Inflammatory macrophage treated with lipopolysaccharide for 1 hour (primary cell): Measurements from ENCODE around the gene DLGAP3.

Source experiments
- DNase-seq, 2 donors: peaks; one replicate each; pipeline ENCODE4 v3.0.0-alpha.2; 2020 to 2022

DLGAP3 gene

DNA sequence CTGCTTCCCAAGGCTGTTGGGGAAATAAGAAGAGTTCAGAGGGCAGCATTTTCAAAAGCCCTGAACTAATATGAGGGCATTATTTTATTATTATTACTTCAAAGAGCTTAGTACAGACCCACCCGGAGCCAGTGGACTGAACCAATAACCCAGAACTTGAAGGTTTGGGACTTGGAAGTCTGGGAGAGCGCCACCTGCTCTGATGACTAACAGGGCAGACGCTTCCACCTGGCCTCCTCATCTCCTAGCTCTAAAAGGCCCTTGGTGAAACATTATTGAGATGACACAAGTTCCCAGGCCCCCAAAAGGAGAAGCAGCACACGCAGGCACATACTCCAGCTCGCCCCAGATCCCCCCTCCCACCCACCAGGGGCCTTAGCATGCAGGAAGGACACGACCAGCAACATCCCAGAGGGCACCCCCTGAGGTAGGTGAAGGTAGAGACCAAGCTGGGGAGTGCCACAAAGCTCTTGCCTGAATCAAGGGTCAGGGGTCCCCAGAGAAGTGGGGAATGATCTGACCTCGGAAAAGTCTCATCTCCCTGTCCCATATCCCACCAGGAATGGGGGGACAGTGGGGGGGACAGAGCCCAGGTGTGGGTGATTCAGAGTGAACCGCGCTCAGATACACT is 1.3 kb downstream of the DLGAP3 start:
- no peak for DNase-seq

- no peak for DNase-seq
Observed at GRCh38 chr1:34927316-34927715, 2.1 kb downstream of the DLGAP3 start.

DNA sequence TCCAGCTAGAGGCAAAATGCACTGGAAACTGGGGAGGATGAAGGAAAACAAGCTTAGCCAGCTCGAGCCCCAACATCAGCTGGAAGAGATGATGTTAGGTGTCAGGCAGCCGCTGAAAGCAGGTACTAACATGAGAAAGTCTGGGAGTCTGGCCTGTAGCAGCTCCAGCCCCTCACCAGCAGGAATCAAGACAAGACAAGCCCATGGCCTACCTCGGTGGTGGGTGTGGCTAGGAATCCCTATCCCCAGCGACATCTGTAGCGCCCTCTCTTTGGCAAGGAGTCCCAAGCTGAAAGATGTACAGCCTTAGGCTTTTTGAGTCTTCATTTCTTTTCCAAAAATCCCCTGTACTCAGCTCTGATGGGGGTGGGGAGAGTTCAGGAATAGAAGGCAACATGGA is 2.6 kb downstream of the DLGAP3 start:
- DNase-seq: no peak

- no peak for DNase-seq
Observed at GRCh38 chr1:34926156-34926555, 3.3 kb downstream of the DLGAP3 start.

GRCh38 chr1:34925730-34926129 is 3.7 kb downstream of the DLGAP3 start:
- no peak for DNase-seq

- peak; percentile 35 to 77 for DNase-seq
Observed at GRCh38 chr1:34924759-34925555, 4.5 kb downstream of the DLGAP3 start.

- DNase-seq: no peak
Observed at GRCh38 chr1:34923490-34923889, 6.0 kb downstream of the DLGAP3 start.

DNA sequence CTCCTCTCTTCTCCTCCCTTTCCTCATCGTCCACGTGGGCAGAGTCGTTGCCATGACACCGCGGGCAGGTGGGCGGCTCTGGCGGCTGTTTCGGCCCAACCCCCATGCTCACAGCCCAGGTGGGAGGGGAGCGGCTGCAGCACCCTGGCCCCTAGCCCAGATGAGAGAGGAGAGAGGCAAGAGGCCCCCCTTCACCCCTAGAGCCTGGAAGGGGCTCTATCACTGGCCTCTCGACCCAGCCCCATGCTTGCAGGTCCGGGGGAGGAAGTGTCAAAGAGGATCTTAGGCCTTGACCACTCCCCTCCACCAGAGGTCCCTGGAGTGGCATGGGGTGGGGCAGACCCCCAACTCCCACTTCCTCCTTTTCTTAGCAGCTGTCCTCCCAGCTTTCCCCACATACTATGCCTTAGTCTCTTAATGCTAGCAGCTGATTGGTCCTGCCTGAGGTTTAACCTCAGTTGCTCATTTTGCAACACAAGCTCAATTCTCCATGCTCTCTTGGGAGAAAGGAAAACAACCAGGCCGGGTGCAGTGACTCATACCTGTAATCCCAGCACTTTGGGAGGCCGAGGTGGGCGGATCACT is 10.4 kb downstream of the DLGAP3 start:
- peak; percentile 48 to 57 for DNase-seq

DNA sequence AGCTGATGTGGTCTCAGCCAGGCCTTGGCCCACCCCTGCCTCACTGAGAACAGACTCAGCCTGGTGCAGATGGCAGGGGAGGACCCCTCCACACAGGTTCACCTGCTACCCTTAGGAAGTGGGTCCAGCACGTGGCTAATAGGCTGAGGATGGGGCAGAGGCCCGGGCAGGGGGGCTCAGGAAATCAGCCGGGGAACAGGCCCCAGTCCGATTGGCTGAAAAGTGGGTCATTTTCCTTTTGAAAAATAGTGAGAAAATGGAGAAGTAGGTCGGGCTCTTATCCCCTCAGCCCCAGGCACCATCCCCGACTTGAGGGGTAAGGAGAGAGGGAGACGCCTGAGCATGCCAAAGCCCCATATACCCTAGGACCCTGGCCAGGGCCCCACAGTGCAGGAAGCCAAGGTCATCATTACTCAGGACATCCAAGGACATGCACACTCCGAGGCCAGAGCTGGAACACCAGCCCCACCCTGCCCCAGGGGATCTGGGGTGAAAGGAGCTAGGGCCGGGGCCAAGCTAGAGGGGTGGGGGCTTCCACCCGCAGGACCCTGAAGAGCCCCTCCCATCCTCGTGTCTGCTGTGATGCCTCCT is 11.0 kb downstream of the DLGAP3 start:
- no peak for DNase-seq

DNA sequence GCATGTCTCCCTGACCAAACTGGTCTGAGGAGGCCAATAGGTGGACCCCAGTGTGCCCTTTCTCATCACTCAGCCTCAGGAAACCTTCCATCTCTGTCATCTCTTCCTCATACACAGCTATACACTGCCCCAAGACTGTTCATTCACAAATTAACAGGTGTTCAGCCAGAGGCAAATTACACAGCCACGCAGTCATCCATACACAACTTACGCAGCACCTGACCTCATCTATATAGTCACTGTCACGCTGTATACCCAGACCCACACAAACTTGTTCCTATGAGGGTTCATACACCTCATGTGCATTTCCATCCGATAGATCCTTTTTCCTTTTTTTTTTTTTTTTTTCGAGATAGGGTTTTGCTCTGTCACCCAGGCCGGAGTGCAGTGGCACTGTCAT is 12.4 kb downstream of the DLGAP3 start:
- DNase-seq: no peak

DNA sequence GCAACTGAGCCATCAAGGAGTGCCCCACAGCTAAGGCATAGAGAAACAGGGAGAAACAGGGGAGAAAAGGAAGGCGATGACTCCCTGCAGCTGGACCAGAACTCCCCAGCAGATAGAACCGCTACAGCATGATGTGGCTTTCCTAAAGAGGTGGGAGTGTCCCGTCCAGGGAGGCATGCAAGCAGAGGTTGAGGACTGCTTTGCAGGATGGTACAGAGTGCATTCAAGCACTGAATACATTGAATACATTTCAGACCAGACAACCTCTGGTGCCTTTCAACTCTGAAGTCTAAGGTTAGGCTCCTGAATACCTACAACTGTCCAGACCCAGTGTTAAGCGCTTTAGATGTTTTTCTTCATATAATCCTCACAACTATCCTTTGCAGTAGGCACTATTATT is 13.3 kb downstream of the DLGAP3 start:
- DNase-seq: no peak

GRCh38 chr1:34915521-34915920 is 13.9 kb downstream of the DLGAP3 start:
- no peak for DNase-seq

- DNase-seq: no peak
Observed at GRCh38 chr1:34914958-34915357, 14.5 kb downstream of the DLGAP3 start.

DNA sequence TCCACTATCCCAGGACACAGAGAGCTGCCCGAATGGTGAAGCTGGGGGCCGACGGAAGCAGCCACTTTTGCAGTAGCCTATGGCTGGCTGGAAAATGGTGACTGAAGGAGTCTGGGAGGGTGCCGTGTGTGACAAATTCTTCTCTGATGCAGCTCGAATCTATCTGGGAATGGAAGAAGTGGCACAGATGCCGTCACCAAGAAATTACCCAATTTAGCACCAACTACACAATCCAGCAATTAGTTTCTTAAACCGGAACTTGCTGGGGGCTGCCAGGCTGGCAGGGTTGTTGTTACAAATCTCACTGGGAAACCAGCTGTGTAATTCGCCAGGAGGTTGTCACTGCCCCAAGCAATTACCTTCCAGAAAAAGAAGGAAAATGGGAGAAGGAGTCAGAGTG is 18.0 kb downstream of the DLGAP3 start:
- DNase-seq: no peak

DNA sequence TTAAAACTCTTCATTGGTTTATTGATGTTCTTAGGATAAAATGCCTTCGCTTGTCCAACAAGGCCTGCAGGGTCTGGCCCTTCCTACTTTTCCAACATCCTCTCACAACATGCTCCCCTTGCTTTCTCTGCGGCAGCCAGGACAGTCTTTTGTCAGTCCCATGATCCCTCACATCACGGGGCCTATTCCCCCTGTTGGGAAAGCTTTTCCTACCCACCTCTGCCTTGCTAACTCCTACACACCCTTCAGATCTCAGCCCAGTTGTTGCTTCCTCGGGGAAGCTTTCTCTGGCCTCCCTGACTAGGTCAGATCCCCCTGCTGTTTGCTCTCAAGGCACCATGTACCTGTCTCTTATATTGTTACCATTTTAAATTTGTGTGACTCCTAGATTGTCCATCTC is 19.0 kb downstream of the DLGAP3 start:
- no peak for DNase-seq

GRCh38 chr1:34908369-34908768 is 21.1 kb downstream of the DLGAP3 start:
- no peak for DNase-seq

- no peak for DNase-seq
Observed at GRCh38 chr1:34907487-34908090, 21.9 kb downstream of the DLGAP3 start.

GRCh38 chr1:34906756-34907155 is 22.7 kb downstream of the DLGAP3 start:
- DNase-seq: no peak

GRCh38 chr1:34906222-34906621 is 23.2 kb downstream of the DLGAP3 start:
- no peak for DNase-seq

DNA sequence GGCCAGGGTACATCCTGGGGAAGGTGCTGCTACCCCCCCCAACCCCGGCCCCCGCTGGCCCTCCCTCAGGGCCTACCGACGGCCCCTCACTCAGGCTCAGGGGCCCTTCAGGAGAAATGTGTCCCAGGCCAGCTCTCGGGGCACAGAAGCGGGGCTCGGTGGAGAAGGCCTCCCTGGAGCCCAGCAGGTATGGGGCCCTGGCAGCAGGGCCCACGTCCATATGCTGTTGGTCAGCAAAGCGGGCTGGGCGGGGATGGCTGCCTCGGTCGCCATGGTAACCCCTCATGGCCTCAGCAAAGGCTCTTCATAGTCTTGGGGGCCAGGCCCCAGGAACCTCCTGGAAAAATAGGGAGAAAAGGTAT is 24.4 kb downstream of the DLGAP3 start:
- DNase-seq: no peak

- no peak for DNase-seq
Observed at GRCh38 chr1:34904236-34905097, 25.0 kb downstream of the DLGAP3 start.

DNA sequence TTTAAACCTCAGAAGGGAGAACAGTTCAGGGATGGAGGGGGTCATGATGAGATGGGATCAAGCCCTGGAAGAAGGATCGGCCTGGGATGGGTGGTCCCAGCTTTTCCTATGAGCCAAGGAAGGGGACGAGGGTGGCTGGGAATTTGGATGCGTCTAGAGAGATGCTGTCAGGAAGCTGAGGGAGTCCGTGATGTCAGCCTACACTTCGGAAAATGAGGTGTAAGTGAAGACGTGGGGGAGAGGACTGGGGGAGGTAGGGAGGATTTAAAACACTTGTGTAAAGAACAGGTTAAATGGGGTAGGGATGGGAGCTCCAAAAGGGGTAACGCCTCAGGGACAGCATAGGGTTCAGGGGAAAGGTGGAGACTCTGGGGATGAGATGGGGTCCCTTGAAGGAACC is 27.5 kb downstream of the DLGAP3 start:
- no peak for DNase-seq
